H1 (cell line): ENCODE results near the gene TRPV2. TPM values are rescaled to one million over a fixed set of nuclear protein-coding genes. Genes with fewer than 3 reads are reported as not detected.

ENCODE experiments used
- polyA plus RNA-seq, 7 experiments: library from polyadenylated mRNA; depleted of rRNA in 3 of 7; stranded (reverse) in 5 of 7; unstranded in 2 of 7; fragments of >200 nt in 5 of 7; fragments of 200-250 nt in 2 of 7; gene quantifications; 1 replicate in 5 of 7; 2 replicates in 1 of 7; 4 replicates in 1 of 7; pipeline versions ENCODE4 v1.2.1 to v1.2.3, GENCODE V29; 2011 to 2013; ENCODE audit warnings: missing spikeins in 2 of 7, mixed read lengths in 2 of 7
- total RNA-seq: library from RNA; stranded (reverse); fragmentation: NEBNext Ultra II Directional; extraction: Animal tissue kit (Norgen Biotek cat#: 25700); gene quantifications from 2 replicates; pipeline ENCODE4 v1.2.1, GENCODE V29; 2021
- TF ChIP-seq, protein P1 (sequence below): fragments of 300-600 bp; sonication (generic); IDR thresholded peaks from 2 replicates; pipeline ENCODE4 v1.7.1; 2012; ENCODE audit warnings: low read length, moderate library complexity, mild to moderate bottlenecking, inconsistent platforms; ENCODE audit not compliant: insufficient replicate concordance

TRPV2 gene
- total and polyA plus RNA-seq, 2 of the 8 experiments (the other 6 are each of a cell fraction or from before 2014, with no cell fraction given): 1.7 to 2.1 TPM

DNA sequence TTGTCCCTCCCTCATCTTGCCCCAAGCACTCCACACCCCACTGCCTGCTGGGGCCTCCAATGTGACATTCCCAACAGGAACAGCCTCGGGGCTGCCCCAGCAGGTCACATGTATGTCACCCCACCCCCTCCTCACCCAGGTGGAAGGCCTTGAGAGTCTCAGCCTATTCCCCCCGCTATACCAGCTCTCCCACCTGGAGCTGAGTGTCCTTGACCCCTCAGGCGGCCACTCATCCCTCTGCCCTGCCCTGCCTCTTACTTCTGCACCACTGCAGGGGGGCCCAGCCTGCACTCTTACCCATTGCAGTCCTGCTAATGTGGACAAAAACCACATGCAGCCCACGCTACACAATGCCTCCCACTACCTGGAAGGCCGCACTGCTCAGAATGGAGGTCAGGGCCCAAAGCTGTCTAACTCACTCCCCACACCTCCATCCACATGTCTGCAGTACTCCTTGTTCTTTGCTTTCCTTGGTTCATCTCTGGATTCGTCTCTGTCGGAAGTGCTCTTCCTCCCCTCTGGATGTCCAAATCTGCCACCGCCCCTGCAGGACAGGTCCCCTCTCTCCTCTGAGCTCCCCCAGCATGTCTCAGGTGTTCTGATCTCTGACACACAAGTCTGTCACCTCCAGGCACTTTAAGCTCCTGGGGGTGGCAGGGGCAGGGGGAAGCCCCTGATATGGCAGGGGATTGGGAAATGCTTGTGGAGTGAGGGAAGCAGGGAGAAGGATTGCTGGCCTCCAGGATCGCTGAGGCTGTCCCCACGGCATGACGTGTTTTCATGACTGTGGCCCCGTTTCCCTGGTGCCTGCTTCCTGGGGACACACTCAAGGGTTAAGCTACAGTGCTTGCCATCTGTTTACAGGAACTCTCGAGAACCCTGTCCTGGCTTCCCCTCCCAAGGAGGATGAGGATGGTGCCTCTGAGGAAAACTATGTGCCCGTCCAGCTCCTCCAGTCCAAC lies 20.8 kb downstream of the TRPV2 start (continued):
- TF ChIP-seq, protein P1, sequence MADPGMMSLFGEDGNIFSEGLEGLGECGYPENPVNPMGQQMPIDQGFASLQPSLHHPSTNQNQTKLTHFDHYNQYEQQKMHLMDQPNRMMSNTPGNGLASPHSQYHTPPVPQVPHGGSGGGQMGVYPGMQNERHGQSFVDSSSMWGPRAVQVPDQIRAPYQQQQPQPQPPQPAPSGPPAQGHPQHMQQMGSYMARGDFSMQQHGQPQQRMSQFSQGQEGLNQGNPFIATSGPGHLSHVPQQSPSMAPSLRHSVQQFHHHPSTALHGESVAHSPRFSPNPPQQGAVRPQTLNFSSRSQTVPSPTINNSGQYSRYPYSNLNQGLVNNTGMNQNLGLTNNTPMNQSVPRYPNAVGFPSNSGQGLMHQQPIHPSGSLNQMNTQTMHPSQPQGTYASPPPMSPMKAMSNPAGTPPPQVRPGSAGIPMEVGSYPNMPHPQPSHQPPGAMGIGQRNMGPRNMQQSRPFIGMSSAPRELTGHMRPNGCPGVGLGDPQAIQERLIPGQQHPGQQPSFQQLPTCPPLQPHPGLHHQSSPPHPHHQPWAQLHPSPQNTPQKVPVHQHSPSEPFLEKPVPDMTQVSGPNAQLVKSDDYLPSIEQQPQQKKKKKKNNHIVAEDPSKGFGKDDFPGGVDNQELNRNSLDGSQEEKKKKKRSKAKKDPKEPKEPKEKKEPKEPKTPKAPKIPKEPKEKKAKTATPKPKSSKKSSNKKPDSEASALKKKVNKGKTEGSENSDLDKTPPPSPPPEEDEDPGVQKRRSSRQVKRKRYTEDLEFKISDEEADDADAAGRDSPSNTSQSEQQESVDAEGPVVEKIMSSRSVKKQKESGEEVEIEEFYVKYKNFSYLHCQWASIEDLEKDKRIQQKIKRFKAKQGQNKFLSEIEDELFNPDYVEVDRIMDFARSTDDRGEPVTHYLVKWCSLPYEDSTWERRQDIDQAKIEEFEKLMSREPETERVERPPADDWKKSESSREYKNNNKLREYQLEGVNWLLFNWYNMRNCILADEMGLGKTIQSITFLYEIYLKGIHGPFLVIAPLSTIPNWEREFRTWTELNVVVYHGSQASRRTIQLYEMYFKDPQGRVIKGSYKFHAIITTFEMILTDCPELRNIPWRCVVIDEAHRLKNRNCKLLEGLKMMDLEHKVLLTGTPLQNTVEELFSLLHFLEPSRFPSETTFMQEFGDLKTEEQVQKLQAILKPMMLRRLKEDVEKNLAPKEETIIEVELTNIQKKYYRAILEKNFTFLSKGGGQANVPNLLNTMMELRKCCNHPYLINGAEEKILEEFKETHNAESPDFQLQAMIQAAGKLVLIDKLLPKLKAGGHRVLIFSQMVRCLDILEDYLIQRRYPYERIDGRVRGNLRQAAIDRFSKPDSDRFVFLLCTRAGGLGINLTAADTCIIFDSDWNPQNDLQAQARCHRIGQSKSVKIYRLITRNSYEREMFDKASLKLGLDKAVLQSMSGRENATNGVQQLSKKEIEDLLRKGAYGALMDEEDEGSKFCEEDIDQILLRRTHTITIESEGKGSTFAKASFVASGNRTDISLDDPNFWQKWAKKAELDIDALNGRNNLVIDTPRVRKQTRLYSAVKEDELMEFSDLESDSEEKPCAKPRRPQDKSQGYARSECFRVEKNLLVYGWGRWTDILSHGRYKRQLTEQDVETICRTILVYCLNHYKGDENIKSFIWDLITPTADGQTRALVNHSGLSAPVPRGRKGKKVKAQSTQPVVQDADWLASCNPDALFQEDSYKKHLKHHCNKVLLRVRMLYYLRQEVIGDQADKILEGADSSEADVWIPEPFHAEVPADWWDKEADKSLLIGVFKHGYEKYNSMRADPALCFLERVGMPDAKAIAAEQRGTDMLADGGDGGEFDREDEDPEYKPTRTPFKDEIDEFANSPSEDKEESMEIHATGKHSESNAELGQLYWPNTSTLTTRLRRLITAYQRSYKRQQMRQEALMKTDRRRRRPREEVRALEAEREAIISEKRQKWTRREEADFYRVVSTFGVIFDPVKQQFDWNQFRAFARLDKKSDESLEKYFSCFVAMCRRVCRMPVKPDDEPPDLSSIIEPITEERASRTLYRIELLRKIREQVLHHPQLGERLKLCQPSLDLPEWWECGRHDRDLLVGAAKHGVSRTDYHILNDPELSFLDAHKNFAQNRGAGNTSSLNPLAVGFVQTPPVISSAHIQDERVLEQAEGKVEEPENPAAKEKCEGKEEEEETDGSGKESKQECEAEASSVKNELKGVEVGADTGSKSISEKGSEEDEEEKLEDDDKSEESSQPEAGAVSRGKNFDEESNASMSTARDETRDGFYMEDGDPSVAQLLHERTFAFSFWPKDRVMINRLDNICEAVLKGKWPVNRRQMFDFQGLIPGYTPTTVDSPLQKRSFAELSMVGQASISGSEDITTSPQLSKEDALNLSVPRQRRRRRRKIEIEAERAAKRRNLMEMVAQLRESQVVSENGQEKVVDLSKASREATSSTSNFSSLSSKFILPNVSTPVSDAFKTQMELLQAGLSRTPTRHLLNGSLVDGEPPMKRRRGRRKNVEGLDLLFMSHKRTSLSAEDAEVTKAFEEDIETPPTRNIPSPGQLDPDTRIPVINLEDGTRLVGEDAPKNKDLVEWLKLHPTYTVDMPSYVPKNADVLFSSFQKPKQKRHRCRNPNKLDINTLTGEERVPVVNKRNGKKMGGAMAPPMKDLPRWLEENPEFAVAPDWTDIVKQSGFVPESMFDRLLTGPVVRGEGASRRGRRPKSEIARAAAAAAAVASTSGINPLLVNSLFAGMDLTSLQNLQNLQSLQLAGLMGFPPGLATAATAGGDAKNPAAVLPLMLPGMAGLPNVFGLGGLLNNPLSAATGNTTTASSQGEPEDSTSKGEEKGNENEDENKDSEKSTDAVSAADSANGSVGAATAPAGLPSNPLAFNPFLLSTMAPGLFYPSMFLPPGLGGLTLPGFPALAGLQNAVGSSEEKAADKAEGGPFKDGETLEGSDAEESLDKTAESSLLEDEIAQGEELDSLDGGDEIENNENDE: no peak
